Activated CD8-positive, alpha-beta memory T cell treated with anti-CD3 and anti-CD28 coated beads for 1 hour (primary cell): Measurements from ENCODE around the gene SEMA6D.

ENCODE experiments used
- DNase-seq, 2 donors: peaks; one replicate each; pipeline ENCODE4 v3.0.0-alpha.2; 2020; ENCODE audit warnings: low read depth in 1 of 2; ENCODE audit errors: extremely low read depth in 1 of 2

SEMA6D gene

GRCh38 chr15:47820057-47820746 is 102.9 kb downstream of the SEMA6D start:
- no peak for DNase-seq

- no peak for DNase-seq
Observed at GRCh38 chr15:47820747-47821319, 103.5 kb downstream of the SEMA6D start.

- DNase-seq, result no peak
Observed at GRCh38 chr15:47822048-47822447, 104.7 kb downstream of the SEMA6D start.
